GM19324 (cell line): ENCODE data around the gene MTMR2.

ENCODE experiments used
- ATAC-seq: cut with Tn5 transposase; IDR thresholded peaks from one replicate; pipeline ENCODE4 v1.9.1; 2021; ENCODE audit warnings: mild to moderate bottlenecking, moderate library complexity; ENCODE audit not compliant: unreplicated experiment, low FRiP score

Gene MTMR2

GRCh38 chr11:95789506-95790122 lies 134.3 kb downstream of the MTMR2 start, which contains the start of gene FAM76B:
TSS of gene FAM76B (minus strand) at chr11:95789782. CDS start at chr11:95789478, 304 bp downstream.
- ATAC-seq: peak; percentile 82

GRCh38 chr11:95788921-95789505 lies 134.9 kb downstream of the MTMR2 start:
- no peak for ATAC-seq
